Stimulated activated CD8-positive, alpha-beta memory T cell treated with anti-CD3 and anti-CD28 coated beads, Interleukin-12 subunit alpha, Interleukin-12 subunit beta, amount 100 ng/mL, for 4 hours (primary cell): Measurements from ENCODE around the gene PTH1R.
A peak's percentile ranks its signal among the peaks of the same experiment; 100 is the strongest.

ENCODE experiments used
- DNase-seq: peaks from one replicate; pipeline ENCODE4 v3.0.0-alpha.2; 2020; ENCODE audit warnings: low read depth

The PTH1R gene

DNA sequence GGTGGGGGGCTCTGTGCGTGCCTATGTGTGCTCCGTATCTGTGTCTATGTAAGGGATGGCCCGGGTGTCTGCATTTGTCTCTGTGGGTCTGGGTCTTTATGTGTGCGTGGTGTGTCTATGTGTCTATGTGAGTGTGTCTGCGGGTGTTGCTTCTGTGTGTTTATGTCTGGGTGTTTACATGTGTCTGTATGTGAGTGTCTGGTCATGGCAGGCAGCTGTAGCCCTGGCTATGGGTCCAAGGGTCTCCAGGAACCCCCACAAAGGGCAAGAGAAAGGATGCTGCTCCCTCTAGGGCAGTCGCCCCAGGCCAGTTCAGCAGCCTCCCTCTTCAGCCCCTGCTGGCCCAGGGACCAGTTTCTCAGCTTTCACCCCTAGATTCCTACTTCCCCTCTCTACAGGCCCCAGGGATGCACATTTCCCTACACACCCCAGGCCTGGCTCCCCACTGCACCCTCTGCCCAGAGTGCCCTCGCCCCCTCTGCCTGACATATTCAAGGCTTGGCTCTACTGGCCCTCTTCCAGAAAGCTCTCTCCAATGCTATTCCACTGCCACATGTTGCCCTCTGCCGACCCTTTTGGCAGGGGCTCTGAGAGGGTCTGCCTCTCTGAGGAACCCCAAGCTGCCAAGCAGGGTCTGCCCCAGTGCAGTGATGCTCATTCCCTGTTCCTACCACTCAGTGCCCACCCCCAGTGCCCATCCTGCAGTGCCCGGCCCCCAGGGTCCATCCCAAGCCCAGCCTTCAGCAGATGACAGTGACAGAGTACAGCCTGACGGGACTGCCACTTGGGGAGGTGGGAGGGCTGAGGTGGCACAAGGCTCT is 13.2 kb upstream of the PTH1R start:
- DNase-seq, result no peak

- DNase-seq, result no peak
Measured at GRCh38 chr3:46865031-46865507, 12.5 kb upstream of the PTH1R start.

DNA sequence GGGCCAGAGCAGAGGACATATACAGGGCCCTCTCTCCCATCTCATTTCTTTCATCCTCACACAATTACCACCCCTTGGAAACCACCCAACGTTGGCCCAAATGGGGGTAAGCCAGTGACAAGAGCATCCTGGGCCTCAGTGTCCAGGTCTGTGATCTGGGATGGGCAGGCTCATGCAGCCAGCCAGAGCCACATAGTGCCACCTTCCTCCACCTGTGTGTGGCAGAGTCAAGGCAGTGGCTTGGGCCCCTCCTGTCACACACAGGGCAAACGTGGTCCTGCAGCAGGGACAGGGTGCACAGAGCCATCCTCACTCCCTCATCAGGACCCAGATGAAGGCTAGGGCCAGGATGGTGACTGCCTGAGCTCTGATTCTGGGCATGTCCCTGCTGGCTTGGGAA is 12.0 kb upstream of the PTH1R start:
- DNase-seq, result no peak

DNA sequence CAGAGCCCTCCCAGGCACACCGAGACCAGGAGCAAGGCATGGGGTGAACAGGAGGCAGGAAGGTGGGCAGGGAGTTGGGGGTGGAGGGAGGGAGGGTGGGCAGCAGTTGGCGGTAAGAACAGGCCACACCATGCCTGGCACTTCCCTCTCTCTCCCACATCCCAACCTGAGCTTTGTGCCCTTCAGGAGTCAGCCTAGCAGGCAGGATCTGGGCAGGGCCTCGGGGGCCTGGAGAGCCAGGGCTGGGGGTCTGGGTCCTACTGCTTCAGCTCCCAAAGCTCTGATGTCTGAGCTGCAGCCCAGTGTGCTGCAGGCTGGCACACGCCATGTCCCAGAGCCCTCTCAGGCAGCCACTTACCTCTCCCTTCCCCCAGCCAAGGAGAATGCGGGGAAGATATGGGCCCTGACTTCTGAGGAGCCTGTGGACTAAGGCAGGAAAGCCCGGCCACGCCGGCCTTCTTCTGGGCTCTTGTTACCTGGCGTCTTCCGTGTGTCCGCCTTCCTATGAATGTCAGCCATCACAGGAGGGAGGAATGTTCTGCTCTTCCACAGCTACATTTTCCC is 11.4 kb upstream of the PTH1R start:
- no peak for DNase-seq

GRCh38 chr3:46866720-46867549 is 10.6 kb upstream of the PTH1R start:
- DNase-seq, result peak; percentile 51

DNA sequence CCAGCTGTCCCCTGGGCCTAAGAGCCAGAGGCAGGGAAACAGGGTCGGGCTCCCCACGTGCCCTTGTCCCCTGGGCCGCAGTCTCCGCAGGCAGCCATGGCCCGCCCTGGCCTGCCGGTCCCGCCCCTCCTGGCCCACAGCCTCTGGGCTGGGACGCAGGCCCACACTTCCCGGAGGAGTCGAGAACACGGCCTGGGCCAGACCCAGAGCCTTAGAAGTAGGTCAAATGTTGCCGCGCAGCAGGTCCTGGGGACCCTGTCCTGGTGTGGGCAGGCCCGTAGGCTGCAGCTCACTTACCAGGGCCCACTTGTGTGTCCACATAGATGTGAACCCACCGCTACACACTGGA is 10.0 kb upstream of the PTH1R start:
- DNase-seq, result no peak

DNA sequence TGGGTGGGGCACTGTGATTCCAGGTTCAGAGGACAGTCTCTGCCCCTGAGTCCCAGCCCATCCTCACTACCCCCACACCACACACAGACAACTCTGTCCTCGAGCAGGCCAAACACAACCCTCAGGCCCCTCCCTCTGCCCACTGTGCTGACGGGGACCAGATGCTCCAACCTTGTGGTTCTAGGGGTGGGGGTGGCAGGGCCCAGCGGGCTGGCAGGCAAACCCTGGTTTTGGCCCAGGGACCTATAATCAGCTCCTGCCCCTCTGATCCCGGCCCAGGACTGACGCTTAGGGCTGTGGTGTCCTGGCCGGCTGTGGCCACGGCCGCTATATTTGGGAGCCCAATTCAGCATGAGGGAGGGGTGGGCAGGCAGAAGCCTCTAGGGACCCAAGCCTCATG is 9.2 kb upstream of the PTH1R start:
- DNase-seq, result no peak

- no peak for DNase-seq
Measured at GRCh38 chr3:46868948-46869347, 8.6 kb upstream of the PTH1R start.

DNA sequence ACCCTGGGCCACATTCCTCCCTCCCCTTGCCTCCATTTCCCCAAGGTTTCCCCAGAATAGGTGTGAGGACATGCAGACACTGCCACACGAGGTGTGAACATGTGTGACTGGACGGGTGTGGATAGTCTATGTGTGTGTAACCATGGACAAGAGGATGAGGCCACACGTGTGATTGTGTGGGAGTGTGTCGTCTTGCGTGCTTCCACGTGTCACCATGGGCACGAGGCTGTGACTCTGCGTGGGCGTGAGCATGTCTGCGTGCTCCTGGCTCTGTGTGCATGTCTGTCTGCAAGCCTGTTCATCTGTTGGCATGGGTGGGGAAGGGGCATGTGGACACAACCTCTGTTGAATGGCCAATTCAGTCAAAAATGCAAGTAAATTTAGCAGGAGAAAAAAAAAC is 8.1 kb upstream of the PTH1R start:
- DNase-seq, result no peak

GRCh38 chr3:46870651-46871050 is 6.9 kb upstream of the PTH1R start:
- DNase-seq, result no peak

DNA sequence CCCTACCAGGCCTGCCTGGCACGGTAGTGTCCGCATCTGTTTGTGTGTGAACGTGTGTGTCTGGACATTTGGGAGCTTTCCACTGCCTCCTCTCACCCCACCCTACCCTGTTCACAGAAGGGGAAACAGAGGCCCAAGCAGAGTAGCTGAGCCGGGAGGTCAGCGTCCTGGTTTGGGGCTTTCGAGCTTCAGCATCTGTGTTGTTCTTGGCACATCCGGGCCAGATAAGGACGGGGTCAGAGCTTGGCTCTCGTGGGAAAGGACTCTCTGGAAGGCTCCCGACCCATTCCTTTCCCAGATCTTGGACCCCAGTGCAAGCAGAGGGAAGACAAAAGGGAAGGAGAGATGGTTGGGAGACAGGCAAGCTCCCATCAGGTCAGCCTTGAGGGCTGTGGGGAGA is 6.3 kb upstream of the PTH1R start:
- no peak for DNase-seq

DNA sequence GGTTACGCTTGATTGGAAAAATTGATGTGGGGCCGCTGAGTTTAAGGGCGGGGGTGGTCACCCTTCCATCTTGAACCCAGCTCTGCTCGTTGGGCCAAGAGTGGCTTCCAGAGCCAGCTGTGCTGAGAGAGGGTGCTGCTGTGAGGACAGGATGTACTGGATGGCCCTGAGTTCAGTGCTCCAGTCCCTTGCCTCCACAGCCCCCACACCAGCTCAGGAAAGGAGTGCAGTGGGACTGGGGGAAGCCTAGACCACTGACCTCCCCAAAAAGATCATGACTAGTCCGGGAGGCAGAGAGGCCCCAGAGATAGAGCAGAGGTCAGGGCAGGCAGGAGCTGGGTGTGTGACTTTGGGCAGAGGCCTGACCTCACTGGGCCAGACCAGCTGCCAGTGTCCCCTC is 4.0 kb upstream of the PTH1R start:
- no peak for DNase-seq

- no peak for DNase-seq
Measured at GRCh38 chr3:46874430-46874829, 3.1 kb upstream of the PTH1R start.

DNA sequence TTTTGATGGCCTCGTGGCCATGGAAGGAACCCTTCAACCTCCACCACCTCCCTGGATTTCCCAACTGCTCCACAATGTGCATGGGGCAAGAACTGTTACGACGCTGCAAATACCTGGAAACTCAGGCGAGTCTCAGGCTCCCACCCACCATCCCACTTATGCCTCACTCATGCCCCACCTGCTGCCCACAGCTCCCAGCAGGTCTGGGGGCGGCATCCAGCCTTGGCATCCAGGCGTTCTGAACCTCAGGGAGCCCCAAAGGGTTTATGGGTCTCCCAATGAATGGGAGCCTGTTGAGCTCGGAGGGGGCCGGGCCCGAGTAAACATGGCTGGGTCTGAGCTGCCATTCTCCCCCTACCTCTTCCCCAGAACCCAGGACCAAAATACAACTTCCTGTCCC is 2.0 kb upstream of the PTH1R start:
- no peak for DNase-seq

- no peak for DNase-seq
Measured at GRCh38 chr3:46876313-46877300, 914 bp upstream of the PTH1R start.

DNA sequence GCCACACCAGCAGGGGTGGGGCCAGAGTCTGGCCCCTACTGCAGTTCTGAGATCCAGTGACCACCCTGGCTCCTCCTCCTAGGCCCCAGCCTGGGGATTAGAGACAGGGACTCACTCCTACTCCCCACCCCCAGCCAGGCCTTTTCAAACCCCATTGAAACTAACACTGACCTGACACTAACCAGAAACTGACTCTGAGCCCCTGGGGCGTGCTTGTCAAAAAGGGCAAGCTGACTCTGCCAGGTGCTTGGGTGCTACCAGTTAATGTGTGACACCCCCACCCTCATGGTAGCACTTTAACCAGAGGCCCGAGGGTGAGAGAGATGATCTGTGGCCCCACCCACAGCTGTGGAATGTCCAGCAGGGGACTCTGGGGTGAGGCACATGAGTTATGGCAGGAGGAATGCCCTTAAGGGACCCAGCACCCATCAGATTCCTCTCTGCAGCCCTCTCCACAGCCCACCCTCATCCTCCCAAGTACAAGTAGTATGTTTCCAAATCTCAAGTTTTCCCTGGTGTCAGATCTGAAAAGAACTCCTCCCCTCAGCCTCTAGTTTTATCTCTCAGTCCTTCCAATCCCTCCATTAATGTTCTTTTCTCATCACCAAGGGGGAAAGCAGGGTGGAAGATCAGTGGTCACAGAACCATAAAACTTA is 1.4 kb downstream of the PTH1R start:
- no peak for DNase-seq

GRCh38 chr3:46880884-46881595 is 3.5 kb downstream of the PTH1R start:
- DNase-seq, result no peak

DNA sequence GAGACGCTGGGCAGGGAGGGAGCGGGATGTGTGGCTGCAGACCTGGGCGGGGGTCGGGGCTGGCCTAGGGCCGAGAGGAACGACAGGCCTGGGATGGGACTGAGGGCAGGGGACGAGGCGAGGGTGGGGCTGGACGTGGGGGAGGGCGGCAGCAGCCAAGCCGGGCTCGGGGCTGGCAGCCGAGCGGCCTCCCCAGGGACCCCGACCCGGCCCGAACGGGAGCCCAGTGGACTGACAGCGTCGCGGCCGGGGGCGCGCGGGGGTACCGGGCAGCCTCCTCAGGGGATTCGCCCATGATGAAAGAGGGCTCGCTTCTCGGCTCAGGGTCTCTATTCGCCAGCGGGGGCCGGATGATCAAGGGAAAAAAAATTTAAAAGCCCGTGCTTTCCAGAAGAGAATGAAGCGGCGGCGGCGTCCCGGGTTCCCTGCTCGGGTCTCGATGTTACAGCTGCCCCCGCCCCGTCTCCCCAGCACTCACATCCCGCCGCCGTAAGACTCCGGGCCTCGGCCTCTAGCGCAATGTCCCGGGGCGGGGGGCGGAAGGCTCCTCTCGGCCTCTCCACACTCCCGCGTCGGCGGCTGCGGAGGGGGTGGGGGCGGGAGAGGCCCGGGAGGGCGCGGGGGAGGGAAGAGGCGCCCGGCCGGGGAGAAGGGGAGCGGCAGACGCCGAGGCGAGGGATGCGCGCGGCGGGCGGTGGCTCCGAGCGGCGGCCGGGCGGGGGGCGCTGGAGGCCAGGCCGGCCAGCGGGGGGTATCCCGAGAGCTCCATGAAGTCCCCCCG is 4.3 kb downstream of the PTH1R start:
- no peak for DNase-seq

DNA sequence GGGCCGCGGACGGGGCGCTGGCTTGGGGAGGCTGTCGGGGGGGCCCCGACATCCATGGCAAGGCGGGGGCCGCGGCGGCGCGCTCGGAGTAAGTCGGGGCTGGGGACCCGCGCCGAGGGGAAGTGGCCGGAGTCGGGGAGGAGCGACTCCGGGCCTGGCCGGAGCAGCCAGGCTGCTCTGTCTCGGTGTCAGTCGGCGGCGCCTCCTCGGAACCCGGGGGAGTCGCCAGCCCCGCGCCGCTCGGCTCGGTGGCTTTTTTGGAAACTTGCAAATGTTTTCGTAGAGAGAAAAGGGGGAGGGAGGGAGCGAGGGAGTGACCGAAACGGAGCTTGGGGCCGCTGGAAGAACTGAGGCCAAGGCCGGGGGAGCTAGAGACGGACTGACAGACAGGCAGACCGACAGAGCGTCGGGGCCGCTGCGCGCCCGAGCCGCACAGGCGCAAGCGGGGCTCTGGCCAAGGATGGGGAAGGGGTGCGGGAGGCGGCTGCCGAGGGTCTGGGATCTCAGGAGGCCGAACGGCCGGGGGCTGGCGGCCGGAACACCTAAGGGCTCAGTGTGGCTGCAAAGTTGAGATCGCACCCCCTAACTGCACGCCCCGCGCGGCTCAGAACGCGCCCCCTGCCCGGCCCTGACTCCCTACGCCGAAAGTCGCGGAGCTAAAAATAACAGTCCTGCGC is 5.0 kb downstream of the PTH1R start:
- no peak for DNase-seq
